H1 (cell line): ENCODE results near the gene PASK. TPM values are rescaled to one million over a fixed set of nuclear protein-coding genes. Genes with fewer than 3 reads are reported as not detected.

ENCODE experiments used
- CTCF ChIA-PET: fragments of 300-600 bp; sonication (Branson Sonifier 250); formaldehyde crosslinking; loops from one replicate; lab custom pipeline; 2021; ENCODE audit not compliant: partially characterized antibody; lab: Charles Lee
- POLR2A ChIA-PET: fragments of 300-600 bp; sonication (Branson Sonifier 250); formaldehyde crosslinking; loops from one replicate; lab custom pipeline; 2021; ENCODE audit warnings: inconsistent platforms; ENCODE audit not compliant: partially characterized antibody; lab: Charles Lee
- DNase-seq, 2 experiments: peaks; one replicate each; pipeline versions ENCODE4 v3.0.0 to v3.0.0-alpha.2; 2010 to 2022; ENCODE audit warnings: low spot score in 2 of 2, low read depth in 1 of 2, mixed read lengths in 1 of 2
- FAIRE-seq: peaks from 2 replicates; lab custom pipeline; 2011; peaks lifted over from hg19 to GRCh38; lab: Jason Lieb, UNC
- H2AFZ ChIP-seq: 2 replicates; pipeline ENCODE4 v1.8.1; 2012; ENCODE audit warnings: low read length, inconsistent platforms
- H2AK5ac ChIP-seq: 2 replicates; pipeline ENCODE4 v1.6.1; 2013; ENCODE audit warnings: low read depth, low read length
- H2BK120ac ChIP-seq: replicated peaks from 2 replicates; pipeline ENCODE3; 2013; ENCODE audit warnings: low read depth, low read length, inconsistent platforms
- H2BK12ac ChIP-seq: 2 replicates; pipeline ENCODE4 v1.6.1; 2013; ENCODE audit warnings: low read depth, low read length
- H2BK15ac ChIP-seq: 2 replicates; pipeline ENCODE4 v1.6.1; 2013; ENCODE audit warnings: low read length
- H2BK20ac ChIP-seq: 2 replicates; pipeline ENCODE4 v1.6.1; 2013; ENCODE audit warnings: low read length
- H2BK5ac ChIP-seq: 2 replicates; pipeline ENCODE4 v1.6.1; 2013; ENCODE audit warnings: low read depth, low read length
- H3K14ac ChIP-seq: 2 replicates; pipeline ENCODE4 v1.6.1; 2013; ENCODE audit warnings: inconsistent platforms; ENCODE audit not compliant: insufficient read length
- H3K18ac ChIP-seq: 2 replicates; pipeline ENCODE4 v1.6.1; 2013; ENCODE audit warnings: low read length; ENCODE audit errors: extremely low read depth
- H3K23ac ChIP-seq: 2 replicates; pipeline ENCODE4 v1.6.1; 2013; ENCODE audit warnings: inconsistent platforms; ENCODE audit not compliant: insufficient read length
- H3K23me2 ChIP-seq: 2 replicates; pipeline ENCODE4 v1.6.1; 2013; ENCODE audit warnings: low read depth, low read length
- H3K27ac ChIP-seq: 2 replicates; pipeline ENCODE4 v1.6.1; 2011; ENCODE audit warnings: low read depth, low read length, inconsistent platforms
- H3K27me3 ChIP-seq, 4 experiments: replicated peaks in 1 of 4; 1 replicate in 1 of 4; 2 replicates in 3 of 4; pipeline versions ENCODE4 v1.6.1 to v1.8.1; 2011 to 2013; ENCODE audit warnings: low read length in 3 of 4, mild to moderate bottlenecking in 3 of 4, inconsistent platforms in 2 of 4, mixed read lengths in 2 of 4, moderate library complexity in 1 of 4; ENCODE audit not compliant: control insufficient read depth in 3 of 4, insufficient read depth in 3 of 4; ENCODE audit errors: extremely low read depth in 1 of 4
- H3K36me3 ChIP-seq, 4 experiments: 2 replicates each; pipeline versions ENCODE4 v1.6.1 to v1.8.1; 2011 to 2013; ENCODE audit warnings: mild to moderate bottlenecking in 4 of 4, low read length in 3 of 4, moderate library complexity in 2 of 4, control low read depth in 1 of 4, inconsistent platforms in 1 of 4; ENCODE audit not compliant: insufficient read depth in 4 of 4, control insufficient read depth in 2 of 4
- H3K4ac ChIP-seq: replicated peaks from 2 replicates; pipeline ENCODE3; 2013; ENCODE audit warnings: low read length, low read depth, mixed read lengths, inconsistent platforms; ENCODE audit not compliant: insufficient read length
- H3K4me1 ChIP-seq, 4 experiments: replicated peaks in 1 of 4; 1 replicate in 1 of 4; 2 replicates in 3 of 4; pipeline versions ENCODE4 v1.6.1 to v1.8.1; 2011 to 2013; ENCODE audit warnings: low read length in 3 of 4, inconsistent platforms in 2 of 4, mixed read lengths in 1 of 4; ENCODE audit not compliant: insufficient read depth in 4 of 4, control insufficient read depth in 3 of 4
- H3K4me2 ChIP-seq, 2 experiments: 2 replicates each; pipeline versions ENCODE4 v1.6.1 to v1.8.1; 2011 to 2013; ENCODE audit warnings: low read depth in 2 of 2, low read length in 2 of 2, control low read depth in 1 of 2, inconsistent platforms in 1 of 2, mild to moderate bottlenecking in 1 of 2; ENCODE audit not compliant: insufficient read depth in 1 of 2
- H3K4me3 ChIP-seq, 4 experiments: fragments of 200-600, 300-600 bp in 1 of 4; sonication (generic), shearing (Covaris generic), sonication (Bioruptor Twin) in 1 of 4; 2 replicates each; pipeline versions ENCODE4 v1.5.1 to v1.8.1; 2011 to 2016; ENCODE audit warnings: low read length in 4 of 4, low read depth in 3 of 4, control low read depth in 2 of 4, inconsistent platforms in 2 of 4, mild to moderate bottlenecking in 2 of 4, mixed read lengths in 1 of 4, moderate library complexity in 1 of 4; ENCODE audit not compliant: insufficient read depth in 2 of 4; ENCODE audit errors: extremely low read depth in 1 of 4
- H3K56ac ChIP-seq: replicated peaks from 2 replicates; pipeline ENCODE3; 2013; ENCODE audit warnings: low read depth, mild to moderate bottlenecking, mixed read lengths, low read length, inconsistent platforms; ENCODE audit not compliant: insufficient read length
- H3K79me1 ChIP-seq: 2 replicates; pipeline ENCODE4 v1.6.1; 2013; ENCODE audit warnings: low read depth, low read length, control low read depth
- H3K79me2 ChIP-seq, 2 experiments: 2 replicates each; pipeline versions ENCODE4 v1.6.1 to v1.8.1; 2012 to 2013; ENCODE audit warnings: low read length in 2 of 2, mild to moderate bottlenecking in 2 of 2, inconsistent platforms in 1 of 2; ENCODE audit not compliant: insufficient read depth in 2 of 2, control insufficient read depth in 1 of 2
- H3K9ac ChIP-seq, 4 experiments: replicated peaks in 1 of 4; 1 replicate in 1 of 4; 2 replicates in 3 of 4; pipeline versions ENCODE4 v1.6.1 to v1.8.1; 2011 to 2013; ENCODE audit warnings: low read depth in 3 of 4, low read length in 3 of 4, control low read depth in 2 of 4, mild to moderate bottlenecking in 2 of 4, moderate library complexity in 2 of 4, inconsistent platforms in 1 of 4; ENCODE audit errors: extremely low read depth in 1 of 4
- H3K9me3 ChIP-seq, 2 experiments: 2 replicates each; pipeline versions ENCODE4 v1.6.1 to v1.8.1; 2012 to 2013; ENCODE audit warnings: mild to moderate bottlenecking in 2 of 2, moderate library complexity in 2 of 2, control low read depth in 1 of 2, inconsistent platforms in 1 of 2, low read depth in 1 of 2, low read length in 1 of 2, mixed read lengths in 1 of 2; ENCODE audit not compliant: insufficient read depth in 2 of 2
- H4K20me1 ChIP-seq, 2 experiments: replicated peaks in 1 of 2; 2 replicates each; pipeline versions ENCODE3 to v1.8.1; 2011 to 2013; ENCODE audit warnings: inconsistent platforms in 2 of 2, low read length in 2 of 2, mild to moderate bottlenecking in 1 of 2; ENCODE audit not compliant: insufficient read depth in 2 of 2, control insufficient read depth in 1 of 2
- H4K5ac ChIP-seq: 2 replicates; pipeline ENCODE4 v1.6.1; 2013; ENCODE audit warnings: low read length, low read depth, mixed read lengths, inconsistent platforms; ENCODE audit not compliant: insufficient read length
- H4K8ac ChIP-seq: 2 replicates; pipeline ENCODE4 v1.8.0; 2013; ENCODE audit warnings: mild to moderate bottlenecking, moderate library complexity, low read length, inconsistent platforms; ENCODE audit not compliant: insufficient read depth; ENCODE audit errors: extremely low read depth
- H4K91ac ChIP-seq: replicated peaks from 2 replicates; pipeline ENCODE3; 2013; ENCODE audit warnings: low read length, mixed read lengths, inconsistent platforms; ENCODE audit not compliant: insufficient read length
- ASH2L ChIP-seq: fragments of 200-600, 300-600 bp; sonication (generic); IDR thresholded peaks from one replicate; pipeline ENCODE4 v1.7.1; 2017; ENCODE audit warnings: low read length
- BACH1 ChIP-seq: IDR thresholded peaks from 2 replicates; pipeline ENCODE4 v1.6.1; 2012; ENCODE audit warnings: low read length, improper control_type of control experiment
- E2F6 ChIP-seq: IDR thresholded peaks from 2 replicates; pipeline ENCODE4 v1.6.1; 2012; ENCODE audit warnings: inconsistent platforms
- KDM4A ChIP-seq: IDR thresholded peaks from one replicate; pipeline ENCODE4 v1.7.1; 2012; ENCODE audit warnings: low read depth, mild to moderate bottlenecking, moderate library complexity, low read length, inconsistent platforms; ENCODE audit not compliant: severe bottlenecking
- POU5F1 ChIP-seq: IDR thresholded peaks from 2 replicates; pipeline ENCODE4 v1.6.1; 2011; ENCODE audit warnings: low read depth, mild to moderate bottlenecking, low read length, moderate library complexity
- RXRA ChIP-seq: IDR thresholded peaks from 2 replicates; pipeline ENCODE4 v1.6.1; 2011; ENCODE audit warnings: low read depth, mild to moderate bottlenecking, low read length, moderate library complexity; ENCODE audit not compliant: insufficient read depth
- TBP ChIP-seq: IDR thresholded peaks from 2 replicates; pipeline ENCODE4 v1.6.1; 2011; ENCODE audit warnings: low read depth, low read length, improper control_type of control experiment
- WGBS, 2 experiments: shearing (Covaris generic) in 1 of 2; methylation state at CpG; one replicate each; pipeline versions ENCODE4 v1.1.6 to v1.1.7; 2013 to 2015; ENCODE audit warnings: low lambda C conversion rate in 2 of 2, mixed read lengths in 2 of 2, inconsistent platforms in 1 of 2, low coverage in 1 of 2, missing lambda C conversion rate in 1 of 2; ENCODE audit not compliant: insufficient replicate concordance in 2 of 2, insufficient coverage in 1 of 2, insufficient read length in 1 of 2; ENCODE audit errors: extremely low coverage in 1 of 2, missing lambda C conversion rate in 1 of 2; 5-methylcytosine and 5-hydroxymethylcytosine counted together
- polyA plus RNA-seq, 7 experiments: library from polyadenylated mRNA; depleted of rRNA in 3 of 7; stranded (reverse) in 5 of 7; unstranded in 2 of 7; fragments of >200 nt in 5 of 7; fragments of 200-250 nt in 2 of 7; gene quantifications; 1 replicate in 5 of 7; 2 replicates in 1 of 7; 4 replicates in 1 of 7; pipeline versions ENCODE4 v1.2.1 to v1.2.3, GENCODE V29; 2011 to 2013; ENCODE audit warnings: missing spikeins in 2 of 7, mixed read lengths in 2 of 7
- total RNA-seq: library from RNA; stranded (reverse); fragmentation: NEBNext Ultra II Directional; extraction: Animal tissue kit (Norgen Biotek cat#: 25700); gene quantifications from 2 replicates; pipeline ENCODE4 v1.2.1, GENCODE V29; 2021
- TF ChIP-seq, protein P1 (sequence below): IDR thresholded peaks from 2 replicates; pipeline ENCODE4 v1.6.1; 2012; ENCODE audit warnings: low read length, inconsistent platforms

Gene PASK
- total and polyA plus RNA-seq, 2 of the 8 experiments (the other 6 are each of a cell fraction or from before 2014, with no cell fraction given), result 20.5 to 66.1 TPM

- no peak overlapping the region for H3K56ac ChIP-seq
- FAIRE-seq, result no peak
- no peak overlapping the region for H2BK20ac ChIP-seq
- no peaks in the 10 kb centered on the region for H3K4me1 ChIP-seq
- no peaks in the 10 kb centered on the region for H3K79me2 ChIP-seq
- H3K4me2 ChIP-seq, result no peak overlapping the region
- H2BK120ac ChIP-seq, result no peak overlapping the region
- no peak overlapping the region for H3K18ac ChIP-seq
- no peak overlapping the region for H2BK5ac ChIP-seq
- H2AK5ac ChIP-seq, result no peak overlapping the region
- H4K91ac ChIP-seq, result no peak overlapping the region
- no peak overlapping the region for H3K14ac ChIP-seq
- H3K36me3 ChIP-seq, result peaks cover 0 to 26% (median 6%) of the 10 kb centered on the region in 4 experiments; a peak in 4 of 8 replicates
- no peak overlapping the region for H3K23ac ChIP-seq
- no peak overlapping the region for H2BK12ac ChIP-seq
- H4K5ac ChIP-seq, result no peak overlapping the region
- peaks cover 3 to 6% of the 10 kb centered on the region in 2 experiments for H4K20me1 ChIP-seq
- no peak for DNase-seq
- POLR2A ChIA-PET, result interaction anchor here (1.3 kb wide), 1 partner anchor 10 kb away, joined by 4 read pairs; the partner anchor contains the start of gene MTERF4
- CTCF ChIA-PET, result interaction anchor here (1.1 kb wide), 1 partner anchor 34 kb away, joined by 3 read pairs; no protein-coding TSS in a partner anchor
- H3K79me1 ChIP-seq, result no peaks in the 10 kb centered on the region; the same call in 1 of the 2 replicates
- H3K9ac ChIP-seq, result no peak overlapping the region
- no peaks in the 10 kb centered on the region for H3K9me3 ChIP-seq
- no peak overlapping the region for H4K8ac ChIP-seq
- no peaks in the 10 kb centered on the region; the same call in 1 of the 2 replicates for H3K23me2 ChIP-seq
- H3K27me3 ChIP-seq, result no peaks in the 10 kb centered on the region
- H3K4ac ChIP-seq, result no peak overlapping the region
- H2AFZ ChIP-seq, result no peak overlapping the region
- H3K27ac ChIP-seq, result no peak overlapping the region
- H3K4me3 ChIP-seq, result no peak overlapping the region
- 97% methylated on average over 17 of the region's 17 CpGs; no CpG with 5 or more reads in 1 of the 2 experiments for WGBS, 2 experiments
- no peak overlapping the region for H2BK15ac ChIP-seq
- TF ChIP-seq BACH1 (no peak), E2F6 (no peak), RXRA (no peak), TBP (no peak), KDM4A (no peak), ASH2L (no peak), POU5F1 (no peak)
- TF ChIP-seq, protein P1, sequence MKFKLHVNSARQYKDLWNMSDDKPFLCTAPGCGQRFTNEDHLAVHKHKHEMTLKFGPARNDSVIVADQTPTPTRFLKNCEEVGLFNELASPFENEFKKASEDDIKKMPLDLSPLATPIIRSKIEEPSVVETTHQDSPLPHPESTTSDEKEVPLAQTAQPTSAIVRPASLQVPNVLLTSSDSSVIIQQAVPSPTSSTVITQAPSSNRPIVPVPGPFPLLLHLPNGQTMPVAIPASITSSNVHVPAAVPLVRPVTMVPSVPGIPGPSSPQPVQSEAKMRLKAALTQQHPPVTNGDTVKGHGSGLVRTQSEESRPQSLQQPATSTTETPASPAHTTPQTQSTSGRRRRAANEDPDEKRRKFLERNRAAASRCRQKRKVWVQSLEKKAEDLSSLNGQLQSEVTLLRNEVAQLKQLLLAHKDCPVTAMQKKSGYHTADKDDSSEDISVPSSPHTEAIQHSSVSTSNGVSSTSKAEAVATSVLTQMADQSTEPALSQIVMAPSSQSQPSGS, result no peak
Observed at GRCh38 chr2:241112046-241112445, 37.2 kb downstream of the PASK start.
